ENCODE results near the gene MORC4. TPM values are rescaled to one million over a fixed set of nuclear protein-coding genes. Genes with fewer than 3 reads are reported as not detected.

MORC4 gene
- total RNA-seq (2014; rRNA removed) (24.8 and 25.7 TPM in 2 replicates), Bru-seq, nascent RNA (percentile 71 among the genes with signal in this experiment), BruChase-seq, experiment 1, labeled RNA remaining after a 6-hour chase (percentile 69 among the genes with signal in this experiment), BruChase-seq, experiment 2, labeled RNA remaining after a 2-hour chase (percentile 80 among the genes with signal in this experiment)
- long read RNA-seq, transcript MORC4-201 (17 exons, 2,940 nt) = major isoform, 29 of 114 reads
- long read RNA-seq, transcript MORC4-202 (17 exons, 3,834 nt) = minor isoform, 28 of 114 reads
- long read RNA-seq, partial matches to known transcripts = 22 of 114 reads
- long read RNA-seq, other reads (novel, unspliced or antisense) = 35 of 114 reads

DNA sequence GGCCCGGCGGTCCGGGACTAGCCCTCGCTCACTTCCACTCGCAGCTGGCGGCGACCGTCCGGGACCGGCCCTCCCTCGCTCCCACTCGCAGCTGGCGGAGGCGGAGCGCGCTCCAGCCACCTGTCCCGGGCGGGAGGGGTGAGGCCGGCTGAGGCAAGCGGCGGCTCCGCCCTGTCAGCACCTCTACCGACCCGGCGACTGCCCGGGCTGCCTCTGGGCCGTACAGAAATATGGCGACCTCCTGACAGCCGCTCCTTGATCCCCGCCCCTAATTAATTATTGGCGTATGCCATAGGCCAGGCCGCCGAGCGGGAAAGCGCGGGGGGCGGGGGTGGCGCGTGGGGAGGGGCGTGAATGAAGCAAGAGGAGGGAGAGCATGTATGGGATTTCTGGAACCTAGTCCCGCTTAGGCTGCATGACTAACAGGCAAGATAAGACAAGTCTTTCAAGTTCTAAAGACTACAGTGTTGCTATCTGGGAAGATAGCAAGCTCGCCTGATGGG is at the start of gene MORC4:
TSS of gene MORC4 (minus strand) at position 200 of the 503 bp plus-strand sequence. CDS start 243 bp downstream, outside the sequence.
- BruUV-seq (replicated peaks) = no TSS peak
- Histone ChIP-seq H3K4me2 (ENCODE audit: low read length) (peak within 1 kb of the TSS; percentile 91), H3K79me2 (ENCODE audit: low read length) (peaks cover 22% of the 10 kb centered on the region), H3K9me3 (ENCODE audit: low read length) (no peaks in the 10 kb centered on the region), H3F3A (ENCODE audit: low read length, unreplicated experiment) (no peaks in the 10 kb centered on the region), H3K9me2 (replicated peaks; ENCODE audit: low read length) (no peaks in the 10 kb centered on the region), H3K4me3 (ENCODE audit: low read length) (peak within 1 kb of the TSS; percentile 86), H3K36me3 (ENCODE audit: low read depth, low read length) (no peaks in the 10 kb centered on the region; the same call in 1 of the 2 replicates), H2AFZ (ENCODE audit: low read length) (peak within 1 kb of the TSS; percentile 88), H4K20me1 (ENCODE audit: low read length) (no peaks in the 10 kb centered on the region), H3K27ac (ENCODE audit: low read length) (no peak within 1 kb of the TSS), H3K9ac (ENCODE audit: low read length) (peak within 1 kb of the TSS; percentile 38), H3K4me1 (ENCODE audit: insufficient read depth, low read length) (peaks cover 12% of the 10 kb centered on the region), H3K27me3 (ENCODE audit: low read length) (no peaks in the 10 kb centered on the region)
- intact Hi-C loops (cut with micrococcal nuclease) = loop anchor here (1.0 kb wide), 1 partner anchor 105 kb away; no protein-coding TSS in a partner anchor
- DNase-seq (peak; percentile 82), ATAC-seq (peak; percentile 86)
- CTCF ChIA-PET = interaction anchor here (0.6 kb wide), 1 partner anchor 25 kb away, joined by 4 read pairs; no protein-coding TSS in a partner anchor
- TF ChIP-seq EZH2 (IDR thresholded peaks at IDR 0.05; ENCODE audit: low read length, unreplicated experiment) = no peak
- TF ChIP-seq EZH2phosphoT487 (IDR thresholded peaks at IDR 0.05; ENCODE audit: borderline replicate concordance, low read length) = no peak
- TF ChIP-seq, protein P1, sequence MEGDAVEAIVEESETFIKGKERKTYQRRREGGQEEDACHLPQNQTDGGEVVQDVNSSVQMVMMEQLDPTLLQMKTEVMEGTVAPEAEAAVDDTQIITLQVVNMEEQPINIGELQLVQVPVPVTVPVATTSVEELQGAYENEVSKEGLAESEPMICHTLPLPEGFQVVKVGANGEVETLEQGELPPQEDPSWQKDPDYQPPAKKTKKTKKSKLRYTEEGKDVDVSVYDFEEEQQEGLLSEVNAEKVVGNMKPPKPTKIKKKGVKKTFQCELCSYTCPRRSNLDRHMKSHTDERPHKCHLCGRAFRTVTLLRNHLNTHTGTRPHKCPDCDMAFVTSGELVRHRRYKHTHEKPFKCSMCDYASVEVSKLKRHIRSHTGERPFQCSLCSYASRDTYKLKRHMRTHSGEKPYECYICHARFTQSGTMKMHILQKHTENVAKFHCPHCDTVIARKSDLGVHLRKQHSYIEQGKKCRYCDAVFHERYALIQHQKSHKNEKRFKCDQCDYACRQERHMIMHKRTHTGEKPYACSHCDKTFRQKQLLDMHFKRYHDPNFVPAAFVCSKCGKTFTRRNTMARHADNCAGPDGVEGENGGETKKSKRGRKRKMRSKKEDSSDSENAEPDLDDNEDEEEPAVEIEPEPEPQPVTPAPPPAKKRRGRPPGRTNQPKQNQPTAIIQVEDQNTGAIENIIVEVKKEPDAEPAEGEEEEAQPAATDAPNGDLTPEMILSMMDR (conservative IDR thresholded peaks at IDR 0.05; ENCODE audit: low read depth, low read length) = no peak
- POLR2A ChIA-PET (ENCODE audit: unreplicated experiment) = interaction anchor here (0.7 kb wide), 1 partner anchor 628 kb away, joined by 8 read pairs; the partner anchor contains the start of gene PRPS1

DNA sequence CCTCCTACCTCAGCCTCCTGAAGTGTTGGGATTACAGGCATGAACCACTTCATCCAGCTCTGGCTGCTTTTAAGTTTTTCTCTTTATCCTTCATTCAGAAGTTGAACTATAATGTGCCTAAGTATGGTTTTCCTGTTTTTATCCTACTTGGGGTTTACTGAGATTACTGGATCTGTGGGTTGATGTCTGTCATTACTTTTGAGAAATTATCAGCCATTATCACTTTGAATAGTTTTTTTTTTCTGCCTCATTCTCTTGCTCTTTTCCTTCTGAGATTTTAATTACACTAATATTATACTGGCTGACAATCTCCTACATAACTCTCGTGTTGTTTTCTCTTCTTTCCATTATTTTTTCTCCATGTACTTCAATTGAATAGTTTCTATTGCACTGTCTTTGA is 47.6 kb upstream of the MORC4 start:
- intact Hi-C loops (cut with micrococcal nuclease) = no loop called here
- Histone ChIP-seq H3K36me3 (ENCODE audit: low read depth, low read length) (no peaks in the 10 kb centered on the region), H3K4me3 (ENCODE audit: low read length) (no peak overlapping the region), H3K9me3 (ENCODE audit: low read length) (no peaks in the 10 kb centered on the region), H2AFZ (ENCODE audit: low read length) (no peak overlapping the region), H3K27ac (ENCODE audit: low read length) (no peak overlapping the region), H3K9me2 (replicated peaks; ENCODE audit: low read length) (no peaks in the 10 kb centered on the region), H3K79me2 (ENCODE audit: low read length) (no peaks in the 10 kb centered on the region), H3K27me3 (ENCODE audit: low read length) (no peaks in the 10 kb centered on the region), H4K20me1 (ENCODE audit: low read length) (no peaks in the 10 kb centered on the region), H3K4me1 (ENCODE audit: insufficient read depth, low read length) (no peaks in the 10 kb centered on the region), H3F3A (ENCODE audit: low read length, unreplicated experiment) (no peaks in the 10 kb centered on the region), H3K9ac (ENCODE audit: low read length) (no peak overlapping the region), H3K4me2 (ENCODE audit: low read length) (no peak overlapping the region)
- DNase-seq (no peak), ATAC-seq (no peak)
- TF ChIP-seq, protein P1 (conservative IDR thresholded peaks at IDR 0.05; ENCODE audit: low read depth, low read length) = no peak
- no peak for TF ChIP-seq EZH2 (IDR thresholded peaks at IDR 0.05; ENCODE audit: low read length, unreplicated experiment)
- no peak for TF ChIP-seq EZH2phosphoT487 (IDR thresholded peaks at IDR 0.05; ENCODE audit: borderline replicate concordance, low read length)
- POLR2A ChIA-PET (ENCODE audit: unreplicated experiment) = no interaction called here
- no TSS peak for BruUV-seq (replicated peaks)
- CTCF ChIA-PET = no interaction called here
